ENCODE data around the gene KCNMA1.

DNA sequence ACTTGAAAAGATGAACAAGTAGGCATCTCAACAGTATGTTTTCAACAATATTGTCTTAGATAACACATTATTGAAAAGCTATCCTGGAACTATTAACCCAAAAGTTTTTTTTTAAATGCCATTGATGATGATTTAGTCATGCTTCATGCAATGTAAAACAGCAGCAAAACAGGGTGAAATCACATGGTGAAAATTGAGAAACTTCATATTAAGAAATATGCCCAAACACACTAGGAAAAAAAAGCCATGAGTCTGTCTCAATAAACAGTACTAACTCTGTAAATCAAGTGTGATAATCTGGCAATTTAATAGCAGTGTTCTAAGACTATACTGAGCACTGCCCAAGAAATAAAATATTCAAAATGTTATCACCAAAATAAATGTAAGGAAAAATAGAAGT lies 613.1 kb downstream of the KCNMA1 start:
- TF ChIP-seq, protein P1, sequence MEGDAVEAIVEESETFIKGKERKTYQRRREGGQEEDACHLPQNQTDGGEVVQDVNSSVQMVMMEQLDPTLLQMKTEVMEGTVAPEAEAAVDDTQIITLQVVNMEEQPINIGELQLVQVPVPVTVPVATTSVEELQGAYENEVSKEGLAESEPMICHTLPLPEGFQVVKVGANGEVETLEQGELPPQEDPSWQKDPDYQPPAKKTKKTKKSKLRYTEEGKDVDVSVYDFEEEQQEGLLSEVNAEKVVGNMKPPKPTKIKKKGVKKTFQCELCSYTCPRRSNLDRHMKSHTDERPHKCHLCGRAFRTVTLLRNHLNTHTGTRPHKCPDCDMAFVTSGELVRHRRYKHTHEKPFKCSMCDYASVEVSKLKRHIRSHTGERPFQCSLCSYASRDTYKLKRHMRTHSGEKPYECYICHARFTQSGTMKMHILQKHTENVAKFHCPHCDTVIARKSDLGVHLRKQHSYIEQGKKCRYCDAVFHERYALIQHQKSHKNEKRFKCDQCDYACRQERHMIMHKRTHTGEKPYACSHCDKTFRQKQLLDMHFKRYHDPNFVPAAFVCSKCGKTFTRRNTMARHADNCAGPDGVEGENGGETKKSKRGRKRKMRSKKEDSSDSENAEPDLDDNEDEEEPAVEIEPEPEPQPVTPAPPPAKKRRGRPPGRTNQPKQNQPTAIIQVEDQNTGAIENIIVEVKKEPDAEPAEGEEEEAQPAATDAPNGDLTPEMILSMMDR (IDR thresholded peaks at IDR 0.05): no peak
- TF ChIP-seq POLR2A (IDR thresholded peaks at IDR 0.05): no peak
